NB4 (cell line): ENCODE data around the gene RASGRP1.

Experiments used
- CTCF ChIP-seq: IDR thresholded peaks from one replicate; pipeline ENCODE4 v1.5.1; 2012; ENCODE audit warnings: low read depth, low read length
- MYC ChIP-seq: IDR thresholded peaks from 2 replicates; pipeline ENCODE4 v1.6.1; 2011; ENCODE audit warnings: low read depth, low read length
- POLR2A ChIP-seq: IDR thresholded peaks from 2 replicates; pipeline ENCODE4 v1.6.1; 2011; ENCODE audit warnings: mild to moderate bottlenecking; ENCODE audit not compliant: insufficient read length; ENCODE audit errors: extremely low read depth
- TF ChIP-seq, protein P1 (sequence below): IDR thresholded peaks from 2 replicates; pipeline ENCODE4 v1.6.1; 2011; ENCODE audit warnings: low read depth, low read length

- TF ChIP-seq CTCF (no peak), POLR2A (no peak), MYC (no peak)
- TF ChIP-seq, protein P1, sequence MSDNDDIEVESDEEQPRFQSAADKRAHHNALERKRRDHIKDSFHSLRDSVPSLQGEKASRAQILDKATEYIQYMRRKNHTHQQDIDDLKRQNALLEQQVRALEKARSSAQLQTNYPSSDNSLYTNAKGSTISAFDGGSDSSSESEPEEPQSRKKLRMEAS = no peak
Observed at GRCh38 chr15:38528294-38528693, 36.3 kb downstream of the RASGRP1 start.
